ENCODE results near the gene TMEM87B. TPM values are rescaled to one million over a fixed set of nuclear protein-coding genes. Genes with fewer than 3 reads are reported as not detected.
"Not testable (repeated sequence)": the region's sequence is repeated elsewhere in the genome, so short reads cannot be mapped to it uniquely, and the experiment has no call there.

The TMEM87B gene
- total and polyA plus RNA-seq, 2 of the 8 experiments (the other 6 are each of a cell fraction or from before 2014, with no cell fraction given), result 7.2 to 9.0 TPM

DNA sequence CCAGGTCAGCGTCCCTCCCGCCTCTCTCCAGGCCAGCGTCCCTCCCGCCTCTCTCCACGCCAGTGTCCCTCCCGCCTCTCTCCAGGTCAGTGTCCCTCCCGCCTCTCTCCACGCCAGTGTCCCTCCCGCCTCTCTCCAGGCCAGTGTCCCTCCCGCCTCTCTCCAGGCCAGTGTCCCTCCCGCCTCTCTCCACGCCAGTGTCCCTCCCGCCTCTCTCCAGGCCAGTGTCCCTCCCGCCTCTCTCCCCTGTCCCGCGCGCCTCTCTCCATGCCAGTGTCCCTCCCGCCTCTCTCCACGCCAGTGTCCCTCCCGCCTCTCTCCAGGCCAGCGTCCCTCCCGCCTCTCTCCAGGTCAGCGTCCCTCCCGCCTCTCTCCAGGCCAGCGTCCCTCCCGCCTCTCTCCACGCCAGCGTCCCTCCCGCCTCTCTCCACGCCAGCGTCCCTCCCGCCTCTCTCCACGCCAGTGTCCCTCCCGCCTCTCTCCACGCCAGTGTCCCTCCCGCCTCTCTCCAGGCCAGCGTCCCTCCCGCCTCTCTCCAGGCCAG is 84.7 kb downstream of the TMEM87B start:
- H4K5ac ChIP-seq (ENCODE audit: insufficient read length, low read depth, low read length); H2BK15ac ChIP-seq (ENCODE audit: low read length); H3K9ac ChIP-seq (replicated peaks in 1 of 4; ENCODE audit: extremely low read depth in 1 of 4, low read depth in 3 of 4, low read length in 3 of 4); H2BK120ac ChIP-seq (replicated peaks; ENCODE audit: low read depth, low read length); POLR2A ChIA-PET (ENCODE audit: partially characterized antibody); H2BK20ac ChIP-seq (ENCODE audit: low read length); H3K79me1 ChIP-seq (ENCODE audit: low read depth, low read length); H3K79me2 ChIP-seq (ENCODE audit: control insufficient read depth in 1 of 2, insufficient read depth in 2 of 2, low read length in 2 of 2); H2BK5ac ChIP-seq (ENCODE audit: low read depth, low read length); H3K4me1 ChIP-seq (replicated peaks in 1 of 4; ENCODE audit: control insufficient read depth in 3 of 4, insufficient read depth in 4 of 4, low read length in 3 of 4); H3K56ac ChIP-seq (replicated peaks; ENCODE audit: insufficient read length, low read depth, low read length); H3K4ac ChIP-seq (replicated peaks; ENCODE audit: insufficient read length, low read depth, low read length); H3K27ac ChIP-seq (ENCODE audit: low read depth, low read length); H3K36me3 ChIP-seq (ENCODE audit: control insufficient read depth in 2 of 4, insufficient read depth in 4 of 4, low read length in 3 of 4); H3K14ac ChIP-seq (ENCODE audit: insufficient read length); H4K20me1 ChIP-seq (replicated peaks in 1 of 2; ENCODE audit: control insufficient read depth in 1 of 2, insufficient read depth in 2 of 2, low read length in 2 of 2); H4K91ac ChIP-seq (replicated peaks; ENCODE audit: insufficient read length, low read length); H3K9me3 ChIP-seq (ENCODE audit: insufficient read depth in 2 of 2, low read depth in 1 of 2, low read length in 1 of 2); H2AK5ac ChIP-seq (ENCODE audit: low read depth, low read length); H3K23me2 ChIP-seq (ENCODE audit: low read depth, low read length); DNase-seq (ENCODE audit: low read depth in 1 of 2, low spot score in 2 of 2); H4K8ac ChIP-seq (ENCODE audit: extremely low read depth, insufficient read depth, low read length); H3K18ac ChIP-seq (ENCODE audit: extremely low read depth, low read length); H2AFZ ChIP-seq (ENCODE audit: low read length); H3K23ac ChIP-seq (ENCODE audit: insufficient read length); H2BK12ac ChIP-seq (ENCODE audit: low read depth, low read length); FAIRE-seq; CTCF ChIA-PET (ENCODE audit: partially characterized antibody): not testable (repeated sequence)
- Histone ChIP-seq H3K4me3 (ENCODE audit: extremely low read depth in 1 of 4, insufficient read depth in 2 of 4, low read depth in 3 of 4, low read length in 4 of 4) (peak overlapping the region in 2 of 4 experiments; percentile 10 to 69; a peak in 3 of 8 replicates), H3K27me3 (replicated peaks in 1 of 4; ENCODE audit: control insufficient read depth in 3 of 4, extremely low read depth in 1 of 4, insufficient read depth in 3 of 4, low read length in 3 of 4) (peaks cover 29 to 65% (median 48%) of the 10 kb centered on the region in 4 experiments), H3K4me2 (ENCODE audit: insufficient read depth in 1 of 2, low read depth in 2 of 2, low read length in 2 of 2) (peak overlapping the region; percentile 85 to 91)
- peak; percentile 65 for TF ChIP-seq EZH2 (IDR thresholded peaks at IDR 0.05; ENCODE audit: low read depth, low read length, severe bottlenecking)
- TF ChIP-seq SUZ12 (IDR thresholded peaks at IDR 0.05; ENCODE audit: low read length), result peak; percentile 26; the same call in 1 of the 2 replicates
- whole genome bisulfite sequencing, 2 experiments (ENCODE audit: extremely low coverage in 1 of 2, insufficient coverage in 1 of 2, insufficient read length in 1 of 2, insufficient replicate concordance in 2 of 2, low coverage in 1 of 2, low lambda C conversion rate in 2 of 2, missing lambda C conversion rate in 1 of 2), result 0% methylated on average over 5 of the region's 38 CpGs; no CpG with 5 or more reads in 1 of the 2 experiments

Data from H1 (cell line).